Measurements from ENCODE around the gene TMEM132D. TPM values are rescaled to one million over a fixed set of nuclear protein-coding genes. Genes with fewer than 3 reads are reported as not detected.

TMEM132D gene
- total and polyA plus RNA-seq, 2 of the 8 experiments (the other 6 are each of a cell fraction or from before 2014, with no cell fraction given) = 3.5 to 10.1 TPM

GRCh38 chr12:129074379-129074778 lies 829.4 kb downstream of the TMEM132D start:
- Histone ChIP-seq H3K23me2 (ENCODE audit: low read depth, low read length) (0 out of 2 replicates have a peak, but pooled peaks cover 4% of the 10 kb centered on the region), H3K18ac (ENCODE audit: extremely low read depth, low read length) (no peak overlapping the region), H2BK20ac (ENCODE audit: low read length) (no peak overlapping the region), H2BK15ac (ENCODE audit: low read length) (no peak overlapping the region), H2AK5ac (ENCODE audit: low read depth, low read length) (no peak overlapping the region), H3K79me1 (ENCODE audit: low read depth, low read length) (no peaks in the 10 kb centered on the region), H3K4ac (replicated peaks; ENCODE audit: insufficient read length, low read depth, low read length) (no peak overlapping the region), H3K79me2 (ENCODE audit: control insufficient read depth in 1 of 2, insufficient read depth in 2 of 2, low read length in 2 of 2) (no peaks in the 10 kb centered on the region), H3K9me3 (ENCODE audit: insufficient read depth in 2 of 2, low read depth in 1 of 2, low read length in 1 of 2) (no peaks in the 10 kb centered on the region), H3K27ac (ENCODE audit: low read depth, low read length) (no peak overlapping the region), H3K4me1 (replicated peaks in 1 of 4; ENCODE audit: control insufficient read depth in 3 of 4, insufficient read depth in 4 of 4, low read length in 3 of 4) (peaks cover 0 to 3% (median 2%) of the 10 kb centered on the region in 4 experiments; a peak in 2 of 7 replicates), H2BK12ac (ENCODE audit: low read depth, low read length) (no peak overlapping the region), H2BK5ac (ENCODE audit: low read depth, low read length) (no peak overlapping the region), H4K5ac (ENCODE audit: insufficient read length, low read depth, low read length) (no peak overlapping the region), H3K14ac (ENCODE audit: insufficient read length) (no peak overlapping the region), H3K4me2 (ENCODE audit: insufficient read depth in 1 of 2, low read depth in 2 of 2, low read length in 2 of 2) (no peak overlapping the region), H3K9ac (replicated peaks in 1 of 4; ENCODE audit: extremely low read depth in 1 of 4, low read depth in 3 of 4, low read length in 3 of 4) (no peak overlapping the region), H4K91ac (replicated peaks; ENCODE audit: insufficient read length, low read length) (no peak overlapping the region), H3K27me3 (replicated peaks in 1 of 4; ENCODE audit: control insufficient read depth in 3 of 4, extremely low read depth in 1 of 4, insufficient read depth in 3 of 4, low read length in 3 of 4) (no peaks in the 10 kb centered on the region; a peak in 1 of 7 replicates), H3K36me3 (ENCODE audit: control insufficient read depth in 2 of 4, insufficient read depth in 4 of 4, low read length in 3 of 4) (no peaks in the 10 kb centered on the region), H3K4me3 (ENCODE audit: extremely low read depth in 1 of 4, insufficient read depth in 2 of 4, low read depth in 3 of 4, low read length in 4 of 4) (no peak overlapping the region), H2AFZ (ENCODE audit: low read length) (no peak overlapping the region), H3K23ac (ENCODE audit: insufficient read length) (no peak overlapping the region), H3K56ac (replicated peaks; ENCODE audit: insufficient read length, low read depth, low read length) (no peak overlapping the region), H2BK120ac (replicated peaks; ENCODE audit: low read depth, low read length) (no peak overlapping the region), H4K20me1 (replicated peaks in 1 of 2; ENCODE audit: control insufficient read depth in 1 of 2, insufficient read depth in 2 of 2, low read length in 2 of 2) (peaks cover 0 to 1% of the 10 kb centered on the region in 2 experiments), H4K8ac (ENCODE audit: extremely low read depth, insufficient read depth, low read length) (no peak overlapping the region)
- POLR2A ChIA-PET (ENCODE audit: partially characterized antibody) = no interaction called here
- TF ChIP-seq CTCF (IDR thresholded peaks at IDR 0.05; ENCODE audit: control extremely low read depth in 1 of 3, insufficient read depth in 1 of 3, low read depth in 1 of 3, low read length in 3 of 3) = no peak
- no peak for TF ChIP-seq SP2 (IDR thresholded peaks at IDR 0.05; ENCODE audit: low read length)
- no peak for TF ChIP-seq TBP (IDR thresholded peaks at IDR 0.05; ENCODE audit: low read depth, low read length)
- TF ChIP-seq CBX8 (IDR thresholded peaks at IDR 0.05; ENCODE audit: borderline replicate concordance, low read depth, low read length) = no peak
- no peak for TF ChIP-seq RXRA (IDR thresholded peaks at IDR 0.05; ENCODE audit: insufficient read depth, low read depth, low read length)
- TF ChIP-seq CHD1 (IDR thresholded peaks at IDR 0.05; ENCODE audit: low read depth, low read length) = no peak
- no peak for TF ChIP-seq TCF12 (IDR thresholded peaks at IDR 0.05; ENCODE audit: low read depth, low read length)
- no peak for TF ChIP-seq EGR1 (IDR thresholded peaks at IDR 0.05; ENCODE audit: borderline replicate concordance, low read depth, low read length)
- WGBS, 2 experiments (ENCODE audit: extremely low coverage in 1 of 2, insufficient coverage in 1 of 2, insufficient read length in 1 of 2, insufficient replicate concordance in 2 of 2, low coverage in 1 of 2, low lambda C conversion rate in 2 of 2, missing lambda C conversion rate in 1 of 2) = 94% methylated on average over 6 of the region's 6 CpGs; no CpG with 5 or more reads in 1 of the 2 experiments
- no peak for FAIRE-seq
- no peak for DNase-seq (ENCODE audit: low read depth in 1 of 2, low spot score in 2 of 2)
- CTCF ChIA-PET (ENCODE audit: partially characterized antibody) = interaction anchor here (1.2 to 2.4 kb wide), 2 partner anchors 105 to 957 kb away, joined by 3 to 5 read pairs; no protein-coding TSS in a partner anchor

Measured in H1 (cell line).